ENCODE results near the gene LCOR.

The LCOR gene

DNA sequence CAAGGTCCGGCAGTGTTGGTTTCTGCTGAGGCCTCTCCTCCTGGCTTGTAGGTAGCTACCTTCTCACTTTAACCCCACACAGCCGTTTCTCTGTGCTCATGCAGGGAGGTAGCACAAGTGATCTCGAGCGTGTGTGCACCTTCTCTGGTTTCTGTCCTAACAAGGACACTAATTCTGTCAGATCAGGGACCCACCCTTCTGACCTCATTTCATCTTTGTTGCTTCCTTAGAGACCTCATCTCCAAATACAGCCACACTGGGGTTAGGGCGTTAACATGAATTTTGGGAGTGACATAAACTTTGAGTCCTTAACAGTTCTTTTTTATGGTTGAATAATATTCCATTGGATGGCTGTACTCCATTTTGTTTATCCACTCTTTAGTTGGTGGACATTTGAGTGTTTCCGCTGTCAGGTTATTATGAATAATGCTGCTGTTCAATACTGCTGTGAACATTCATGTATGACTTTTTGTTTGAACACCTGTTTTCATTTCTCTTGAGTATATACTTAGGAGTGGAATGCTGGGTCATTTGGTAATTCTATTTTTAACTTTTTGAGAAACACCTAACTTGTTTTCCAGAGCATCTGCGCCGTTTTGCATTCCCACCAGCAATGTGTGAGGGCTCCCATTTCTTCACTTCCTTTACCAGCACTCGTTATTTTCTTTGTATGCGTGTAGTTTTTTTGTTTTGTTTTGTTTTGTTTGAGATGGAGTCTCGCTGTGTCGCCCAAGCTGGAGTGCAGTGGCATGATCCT is 57.5 kb downstream of the LCOR start:
- in situ Hi-C loops (cut with HindIII; ENCODE audit: low sequenced_read_pairs), result no loop called here

DNA sequence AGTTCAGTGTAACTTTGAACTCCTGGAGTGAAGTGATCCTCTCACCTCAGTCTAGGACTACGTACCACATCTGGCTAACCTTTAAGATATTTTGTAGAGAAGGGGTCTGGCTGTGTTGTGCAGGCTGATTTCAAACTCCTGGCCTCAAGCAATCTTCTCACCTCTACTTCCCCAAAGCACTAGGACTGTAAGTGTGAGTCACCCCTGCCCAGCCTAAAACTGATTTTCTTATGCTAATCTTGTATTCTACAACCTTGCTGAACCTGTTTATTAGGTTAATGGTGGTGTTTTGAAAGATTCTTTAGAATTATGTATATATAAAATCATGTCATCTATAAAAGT is 58.0 kb downstream of the LCOR start:
- in situ Hi-C loops (cut with HindIII; ENCODE audit: low sequenced_read_pairs), result no loop called here

DNA sequence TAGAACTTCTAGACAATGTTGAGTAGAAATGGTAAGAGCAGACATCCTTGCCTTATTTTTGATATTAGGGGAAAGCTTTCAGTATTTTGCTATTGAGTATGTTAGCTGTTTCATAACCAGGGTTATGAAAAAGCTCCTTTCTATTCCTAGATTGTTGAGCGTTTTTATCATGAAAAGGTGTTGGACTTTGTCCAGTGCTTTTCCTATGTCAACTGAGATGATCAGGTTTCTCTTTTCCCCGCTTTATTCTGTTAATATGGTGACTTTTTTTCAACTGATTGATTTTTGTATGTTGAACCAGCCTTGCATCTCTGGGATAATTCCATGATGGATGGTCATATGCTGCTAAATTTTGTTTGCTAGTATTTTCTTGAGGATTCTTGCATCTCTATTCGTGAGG is 58.5 kb downstream of the LCOR start:
- in situ Hi-C loops (cut with HindIII; ENCODE audit: low sequenced_read_pairs), result no loop called here

DNA sequence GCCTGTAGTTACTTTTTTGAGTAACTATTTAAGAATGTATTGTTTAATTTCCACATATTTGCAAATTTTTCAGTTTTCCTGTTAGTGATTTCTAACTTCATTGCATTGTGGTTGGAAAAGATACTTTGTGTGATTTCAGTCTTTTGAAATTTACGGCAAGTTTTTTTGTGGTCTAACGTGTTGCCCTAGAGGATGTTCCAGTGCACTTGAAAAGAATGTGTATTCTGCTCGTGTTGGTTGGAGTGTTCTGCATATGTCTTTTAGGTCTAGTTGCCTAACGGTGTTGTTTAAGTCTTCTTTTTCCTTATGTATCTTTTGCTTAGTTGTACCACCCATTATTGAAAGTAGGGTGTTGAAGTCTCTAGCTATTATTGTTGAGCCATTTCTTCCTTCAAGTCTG is 59.7 kb downstream of the LCOR start:
- in situ Hi-C loops (cut with HindIII; ENCODE audit: low sequenced_read_pairs), result no loop called here

DNA sequence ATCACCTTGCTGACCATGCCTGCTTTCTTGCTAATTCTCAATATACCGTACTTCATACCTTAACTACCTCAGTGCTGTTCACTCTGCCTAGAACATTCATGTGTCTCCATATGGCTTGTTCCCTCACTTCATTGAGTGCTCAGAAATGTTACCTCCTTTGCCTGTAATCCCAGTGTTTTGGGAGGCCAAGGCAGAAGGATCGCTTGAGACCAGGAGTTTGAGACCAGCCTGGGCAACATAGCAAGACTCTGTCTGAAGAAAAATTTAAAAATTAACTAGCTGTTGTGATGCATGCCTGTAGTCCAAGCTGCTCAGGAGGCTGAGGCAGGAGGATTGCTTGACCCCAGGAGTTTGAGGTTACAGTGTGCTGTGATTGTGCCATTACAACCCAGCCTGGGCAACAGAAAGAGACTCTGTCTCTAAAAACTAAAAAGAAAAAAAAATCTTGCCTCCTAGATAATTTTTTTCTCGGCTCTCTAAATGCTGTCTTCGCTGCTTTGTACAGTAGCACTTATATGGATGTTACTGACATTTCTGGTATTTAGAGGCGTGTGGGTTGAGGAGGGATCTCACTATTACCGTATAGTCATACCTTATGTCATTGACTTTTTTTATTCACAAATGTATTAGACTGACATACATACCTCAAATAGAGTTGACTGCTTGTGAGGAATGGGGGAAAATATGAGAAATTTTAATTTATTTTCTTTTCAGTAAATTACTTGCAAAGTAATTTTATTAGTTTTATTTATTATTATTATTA is 63.7 kb downstream of the LCOR start:
- in situ Hi-C loops (cut with HindIII; ENCODE audit: low sequenced_read_pairs), result no loop called here

DNA sequence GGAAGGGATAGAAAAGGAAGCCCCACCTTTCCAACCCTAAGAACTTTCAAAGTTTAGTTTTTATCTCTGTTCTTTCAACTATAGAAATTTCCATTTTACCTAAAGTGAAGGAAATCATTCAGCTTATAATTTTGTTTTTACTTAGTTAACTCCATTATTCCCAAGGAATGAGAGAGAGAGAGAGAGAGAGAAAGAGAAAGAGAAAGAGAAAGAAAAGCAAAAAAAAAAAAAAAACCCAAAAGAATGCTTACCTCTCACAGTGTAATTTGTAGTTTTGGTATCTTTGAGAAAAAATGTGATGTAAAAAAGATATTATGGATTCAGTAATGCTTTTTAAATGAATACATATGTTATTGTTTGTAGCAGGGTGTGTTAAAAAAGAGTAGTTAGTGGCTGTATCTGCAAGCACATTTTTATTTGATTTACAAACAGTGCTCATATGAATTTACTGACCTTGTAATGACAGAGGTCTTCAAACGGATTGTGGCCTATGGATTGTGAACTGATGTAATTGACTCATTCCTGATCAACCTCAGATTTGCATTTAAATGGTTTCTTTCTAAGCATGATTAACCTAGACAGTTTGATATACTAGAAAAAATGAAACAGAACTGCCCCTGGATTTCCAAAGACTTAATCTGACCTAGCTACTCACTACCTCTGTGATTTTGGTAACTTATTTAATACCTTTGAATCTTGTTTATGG is 64.9 kb downstream of the LCOR start:
- in situ Hi-C loops (cut with HindIII; ENCODE audit: low sequenced_read_pairs), result no loop called here

DNA sequence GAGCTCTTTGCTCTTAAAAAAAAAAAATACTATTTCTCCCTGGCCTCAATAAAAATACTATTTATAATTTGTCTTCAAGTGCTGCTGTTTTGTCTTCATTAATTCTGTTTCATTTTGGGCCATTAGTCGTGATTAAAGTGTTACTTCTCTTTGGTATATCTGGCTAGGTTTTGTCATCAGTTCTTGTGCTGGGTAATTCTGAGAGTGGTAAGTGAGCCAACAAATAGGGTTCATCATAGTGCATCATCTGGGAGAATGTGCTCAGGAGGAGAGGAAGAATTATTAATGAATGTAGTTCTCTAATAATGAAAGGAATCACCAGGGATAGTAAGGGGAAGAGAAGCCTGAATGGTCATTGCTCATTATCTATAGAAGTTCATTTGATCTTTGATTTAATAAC is 70.0 kb downstream of the LCOR start:
- in situ Hi-C loops (cut with HindIII; ENCODE audit: low sequenced_read_pairs), result no loop called here

DNA sequence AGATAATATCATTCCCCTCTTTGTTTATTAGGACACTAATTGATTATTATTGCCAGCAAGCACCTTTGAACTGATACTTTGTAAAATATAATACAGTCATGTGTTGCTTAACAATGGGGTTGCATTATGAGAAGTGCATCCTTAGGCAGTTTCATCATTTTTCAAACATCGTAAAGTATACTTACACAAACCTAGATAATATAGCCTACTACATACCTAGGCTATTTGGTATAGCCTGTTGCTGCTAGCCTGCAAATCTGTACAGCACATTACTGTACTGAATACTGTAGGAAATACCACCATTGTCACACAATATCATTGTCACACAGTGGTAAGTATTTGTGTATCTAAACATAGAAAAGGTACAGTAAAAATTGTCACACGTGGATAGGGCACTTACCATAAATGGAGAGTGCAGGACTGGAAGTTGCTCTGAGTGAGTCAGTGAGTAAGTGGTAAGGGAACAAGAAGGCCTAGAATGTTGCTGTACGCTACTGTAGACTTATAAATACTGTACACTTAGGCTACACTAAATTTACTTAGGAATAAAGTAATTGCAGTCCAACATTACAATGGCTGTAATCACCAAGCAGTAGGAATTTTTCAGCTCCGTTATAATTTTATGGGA is 70.7 kb downstream of the LCOR start:
- in situ Hi-C loops (cut with HindIII; ENCODE audit: low sequenced_read_pairs), result no loop called here

DNA sequence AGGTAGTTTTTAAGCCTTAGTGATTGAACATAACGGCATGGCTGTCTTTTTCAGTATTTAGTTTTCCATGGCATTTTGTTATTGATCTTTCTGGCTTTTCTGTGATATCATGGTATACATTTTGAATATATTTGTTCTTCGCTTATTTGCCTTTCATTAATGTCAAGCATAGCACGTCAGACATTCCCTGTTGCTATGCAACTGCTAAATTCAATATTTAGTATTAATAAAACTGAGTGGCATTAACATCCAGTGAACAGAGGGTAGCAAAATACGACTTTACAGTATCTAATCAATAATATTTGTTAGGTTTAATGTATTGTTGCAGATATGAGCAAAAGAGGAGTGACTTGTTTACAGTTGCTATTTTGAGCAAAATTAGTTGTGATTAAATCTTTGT is 72.5 kb downstream of the LCOR start:
- in situ Hi-C loops (cut with HindIII; ENCODE audit: low sequenced_read_pairs), result no loop called here

DNA sequence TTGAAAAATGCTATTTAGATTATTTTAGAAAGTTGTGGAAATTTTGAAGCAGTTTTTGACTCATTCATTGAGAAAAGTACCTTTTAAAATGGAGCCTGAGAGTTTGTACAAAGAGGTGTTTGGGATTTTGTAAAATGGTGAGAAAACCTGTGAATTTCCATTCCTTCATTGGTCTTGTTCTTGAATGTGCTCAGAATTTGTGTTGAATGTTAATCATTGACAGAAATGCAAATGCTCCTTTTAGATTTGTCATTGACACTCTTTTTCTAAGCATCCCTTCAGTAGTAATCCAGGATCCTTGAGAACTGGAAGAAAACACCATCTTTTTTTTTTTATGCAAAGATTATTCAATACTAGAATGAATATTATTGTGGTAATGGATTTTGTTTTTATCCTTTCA is 74.8 kb downstream of the LCOR start:
- in situ Hi-C loops (cut with HindIII; ENCODE audit: low sequenced_read_pairs), result no loop called here

DNA sequence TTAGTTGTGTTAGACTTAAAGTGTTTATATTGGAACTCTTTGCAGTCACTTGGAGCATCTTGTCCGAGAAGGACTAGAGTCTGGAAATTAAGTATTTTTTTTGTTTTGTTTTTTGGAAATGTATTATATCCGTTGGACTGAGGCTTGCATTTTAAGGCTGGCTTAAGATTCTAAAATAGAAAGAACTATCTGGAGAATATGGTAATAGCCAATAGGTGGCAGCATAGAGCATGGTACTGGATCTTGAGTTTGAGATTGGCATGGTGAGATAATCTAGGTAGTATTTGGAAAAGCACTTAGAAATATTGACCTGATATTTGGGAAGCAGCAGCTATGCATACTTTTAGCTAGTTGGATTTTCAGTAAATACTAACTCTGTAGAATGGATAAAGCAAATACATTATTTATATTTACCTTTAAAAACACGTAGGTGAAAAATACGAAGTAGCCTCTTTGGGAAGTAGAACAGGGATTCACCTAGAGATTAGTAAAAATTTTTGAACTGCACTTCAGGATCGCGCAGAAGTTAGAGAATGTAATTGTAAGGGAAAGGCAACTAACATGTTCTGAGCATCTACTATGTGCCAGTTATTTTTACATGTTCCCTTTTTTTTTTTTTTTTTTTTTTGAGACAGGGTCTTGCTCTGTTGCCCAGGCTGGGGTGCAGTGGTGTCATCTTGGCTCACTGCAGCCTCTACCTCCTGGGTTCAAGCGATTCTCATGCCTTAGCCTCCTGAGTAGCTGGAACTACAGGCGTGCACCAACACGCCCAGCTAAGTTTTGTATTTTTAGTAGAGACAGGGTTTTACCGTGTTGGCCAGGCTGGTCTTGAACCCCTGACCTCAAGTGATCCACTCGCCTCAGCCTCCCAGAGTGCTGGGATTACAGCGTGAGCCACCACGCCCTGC is 78.6 kb downstream of the LCOR start:
- in situ Hi-C loops (cut with HindIII; ENCODE audit: low sequenced_read_pairs), result no loop called here

DNA sequence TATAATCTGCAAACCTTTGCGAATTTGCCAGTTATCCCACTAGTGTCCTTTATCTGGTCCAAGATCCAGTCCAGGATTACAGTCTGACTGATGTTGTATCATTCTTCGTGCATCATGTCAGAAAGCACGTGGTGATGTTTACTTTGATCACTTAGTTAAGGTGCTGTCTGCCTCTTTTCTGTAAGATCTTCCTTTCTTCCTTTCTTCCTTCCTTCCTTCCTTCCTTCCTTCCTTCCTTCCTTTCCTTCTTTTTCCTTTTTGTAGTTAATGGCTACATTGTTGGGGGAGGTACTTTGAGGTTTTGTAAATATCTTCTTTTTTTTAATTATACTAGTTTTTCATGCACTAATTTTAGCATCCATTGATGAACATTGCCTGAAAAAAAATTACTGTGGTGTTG is 80.3 kb downstream of the LCOR start:
- in situ Hi-C loops (cut with HindIII; ENCODE audit: low sequenced_read_pairs), result no loop called here

DNA sequence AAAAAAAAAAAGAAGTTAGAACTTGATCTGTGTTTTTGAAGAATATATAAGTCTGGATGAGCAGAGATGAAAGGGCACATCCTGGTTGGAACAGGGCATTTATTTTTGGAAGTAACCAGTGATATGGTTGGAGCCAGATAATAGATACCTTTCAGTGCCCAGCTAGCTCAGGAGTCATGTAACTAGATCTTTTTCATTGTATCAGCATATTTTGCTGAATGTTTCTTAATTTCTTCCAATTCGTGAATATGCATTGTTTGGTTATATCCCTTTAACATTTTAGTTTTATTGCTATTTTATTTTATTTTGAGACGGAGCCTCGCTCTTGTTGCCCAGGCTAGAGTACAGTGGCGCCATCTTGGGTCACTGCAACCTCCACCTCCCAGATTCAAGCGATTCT is 81.8 kb downstream of the LCOR start:
- in situ Hi-C loops (cut with HindIII; ENCODE audit: low sequenced_read_pairs), result no loop called here

DNA sequence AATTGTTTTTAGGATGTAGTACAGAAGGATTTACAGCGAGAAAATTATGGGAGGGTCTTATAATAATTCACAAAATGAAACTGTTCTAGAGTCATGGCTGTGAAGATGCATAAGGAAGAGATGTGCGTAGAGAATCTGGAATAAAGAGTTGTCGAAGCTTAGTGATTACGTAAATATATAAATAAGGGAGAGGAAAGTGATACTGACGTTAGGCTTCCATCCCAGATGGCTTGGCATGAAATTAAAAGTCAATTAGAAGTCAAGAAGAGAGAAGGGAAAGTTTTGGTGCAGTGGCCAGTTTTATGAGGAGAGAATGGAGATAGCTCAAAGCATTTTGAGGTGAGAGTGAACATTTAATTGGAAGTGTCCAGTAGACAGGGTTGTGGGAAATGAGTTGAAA is 85.5 kb downstream of the LCOR start:
- in situ Hi-C loops (cut with HindIII; ENCODE audit: low sequenced_read_pairs), result no loop called here

DNA sequence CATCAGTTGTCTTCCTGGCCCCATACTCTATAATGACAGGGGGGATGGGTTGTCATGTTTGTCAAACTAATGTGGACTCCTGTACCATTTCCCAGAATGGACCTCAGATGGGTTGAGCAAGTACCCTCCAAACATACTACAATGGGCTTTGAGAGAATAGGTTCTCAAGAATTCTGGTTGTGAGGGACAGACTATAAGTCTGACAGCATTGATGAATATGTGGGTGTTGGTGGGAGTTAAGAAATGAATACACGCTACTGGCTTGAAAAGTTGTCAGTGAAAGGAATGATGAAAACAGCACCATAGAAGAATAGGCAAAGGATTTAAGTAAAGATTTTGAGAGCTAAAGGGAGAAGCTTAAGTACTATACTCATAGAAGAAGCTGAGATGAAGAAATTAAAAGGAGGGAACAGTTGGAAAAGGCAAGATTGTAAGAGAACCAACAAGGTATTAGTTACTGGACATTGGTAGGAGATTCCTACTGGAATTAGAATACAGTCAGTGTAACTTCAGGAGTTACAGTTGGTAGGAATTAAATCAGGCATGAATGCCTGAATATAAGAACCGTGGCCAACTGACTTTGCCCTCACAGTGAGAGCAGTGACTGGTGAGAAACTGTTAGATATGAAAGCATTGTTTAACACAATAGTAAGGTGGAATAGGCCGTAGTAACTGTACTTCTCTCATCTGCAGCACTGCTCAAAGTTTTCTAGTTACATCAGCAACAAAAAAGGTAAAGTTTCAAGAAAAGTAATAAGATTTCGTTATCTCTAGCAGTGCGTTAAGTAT is 86.3 kb downstream of the LCOR start:
- in situ Hi-C loops (cut with HindIII; ENCODE audit: low sequenced_read_pairs), result no loop called here

DNA sequence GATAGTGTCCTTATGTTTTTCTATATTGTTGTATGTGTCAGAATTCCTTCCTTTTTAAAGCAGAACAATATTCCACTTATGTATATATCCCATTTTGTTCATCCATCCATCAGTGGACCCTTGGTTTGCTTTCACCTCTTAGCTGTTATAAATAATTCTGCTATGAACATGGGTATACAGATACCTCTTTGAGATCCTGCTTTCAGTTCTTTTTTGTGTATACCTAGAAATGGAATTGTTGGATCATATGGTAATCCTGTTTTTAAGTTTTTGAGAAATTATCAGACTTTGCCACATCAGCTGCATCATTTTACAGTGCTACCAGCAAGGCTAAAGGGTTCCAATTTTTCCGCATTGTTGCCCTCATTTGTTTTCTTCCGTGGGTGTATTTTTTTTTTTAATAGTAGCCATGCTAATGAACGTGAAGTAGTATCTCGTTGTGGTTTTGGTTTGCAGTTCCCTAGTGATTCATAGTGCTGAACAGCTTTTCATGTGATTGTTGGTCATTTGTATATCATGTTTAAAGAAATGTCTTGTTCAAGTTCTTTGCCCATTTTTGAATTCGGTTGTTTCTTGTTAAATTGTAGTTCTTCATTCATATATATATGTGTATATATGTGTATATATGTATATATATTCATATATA is 87.8 kb downstream of the LCOR start:
- in situ Hi-C loops (cut with HindIII; ENCODE audit: low sequenced_read_pairs), result no loop called here

DNA sequence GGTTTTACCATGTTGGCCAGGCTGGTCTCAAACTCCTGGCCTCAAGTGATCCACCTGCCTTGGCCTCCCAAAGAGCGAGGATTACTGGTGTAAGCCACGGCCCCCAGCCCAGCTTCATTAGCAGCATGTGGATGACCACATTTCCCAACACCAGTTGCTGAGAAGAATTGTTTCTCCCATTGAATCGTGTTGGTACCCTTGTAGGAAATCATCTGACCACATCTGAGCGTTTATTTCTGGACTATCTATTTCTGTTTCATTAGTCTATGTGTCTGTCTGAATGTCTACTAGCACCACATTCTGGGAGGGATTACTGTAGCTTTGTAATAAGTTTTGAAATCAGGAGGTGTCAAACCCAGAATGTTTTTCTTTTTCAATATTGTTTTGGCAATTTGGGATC is 89.6 kb downstream of the LCOR start:
- in situ Hi-C loops (cut with HindIII; ENCODE audit: low sequenced_read_pairs), result no loop called here

DNA sequence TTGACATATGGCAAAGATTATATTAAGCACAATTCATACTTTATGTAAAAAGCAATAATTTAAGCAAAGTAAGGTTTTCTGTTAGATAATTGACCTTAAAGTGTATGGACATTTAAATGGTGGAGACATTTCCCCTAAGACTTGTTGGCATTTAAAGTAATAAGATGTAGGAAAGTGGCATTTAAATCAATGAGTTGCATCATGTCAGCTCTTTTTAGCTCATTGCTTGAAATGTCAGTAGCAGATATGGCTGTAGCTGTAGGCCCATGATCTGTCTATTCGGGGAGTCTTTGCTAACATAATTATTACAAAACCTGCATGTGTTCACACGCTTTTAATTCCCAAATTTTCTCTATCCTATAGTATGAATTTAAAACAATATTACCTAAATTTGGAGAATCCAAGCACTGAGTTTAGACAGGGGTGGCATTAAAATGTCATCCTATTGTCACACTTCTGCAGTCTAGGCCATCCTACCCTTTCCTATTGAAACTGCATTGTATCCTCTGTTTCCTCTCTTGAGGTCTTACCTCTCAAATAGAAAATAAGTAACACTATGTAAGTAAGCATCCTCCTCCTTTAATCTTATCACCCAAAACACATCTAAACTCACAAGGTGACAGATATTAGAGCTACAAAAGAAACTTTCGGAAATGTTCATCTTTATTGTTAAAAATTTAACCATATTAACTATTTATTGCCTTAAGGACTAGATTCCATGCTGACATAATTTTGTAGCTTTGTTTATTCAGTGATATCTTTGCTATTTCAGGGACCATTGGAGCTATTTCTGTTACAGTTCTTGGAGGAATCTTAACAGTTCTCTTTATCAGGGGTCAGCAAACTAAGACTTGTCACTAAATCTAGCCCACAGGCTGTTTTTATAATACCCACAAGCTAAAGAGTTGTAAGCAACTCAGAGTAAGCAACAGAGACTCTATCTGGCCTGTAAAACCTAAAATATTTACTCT is 91.2 kb downstream of the LCOR start:
- in situ Hi-C loops (cut with HindIII; ENCODE audit: low sequenced_read_pairs), result no loop called here
